HFFc6 (cell line): ENCODE results near the gene LRRIQ1. TPM values are rescaled to one million over a fixed set of nuclear protein-coding genes. Genes with fewer than 3 reads are reported as not detected.

Source experiments
- DNase-seq: peaks from one replicate; pipeline ENCODE4 v3.0.0-alpha.2; 2018
- H3K27ac Mint-ChIP-seq: 2 replicates; pipeline ENCODE4 v1.8.0; 2020; ENCODE audit warnings: mild to moderate bottlenecking, mixed read lengths
- H3K27me3 Mint-ChIP-seq: 2 replicates; pipeline ENCODE4 v1.8.0; 2021; ENCODE audit warnings: mild to moderate bottlenecking, moderate library complexity, mixed read lengths; ENCODE audit not compliant: insufficient read depth
- H3K36me3 Mint-ChIP-seq: 2 replicates; pipeline ENCODE4 v1.8.0; 2021; ENCODE audit warnings: low read depth, mixed read lengths
- H3K4me1 Mint-ChIP-seq: 2 replicates; pipeline ENCODE4 v1.8.0; 2020; ENCODE audit warnings: low read depth, mixed read lengths
- H3K4me3 Mint-ChIP-seq: 2 replicates; pipeline ENCODE4 v1.8.0; 2020; ENCODE audit warnings: mild to moderate bottlenecking, moderate library complexity, mixed read lengths
- H3K9me3 Mint-ChIP-seq: 2 replicates; pipeline ENCODE4 v1.8.0; 2020; ENCODE audit warnings: mild to moderate bottlenecking, mixed read lengths
- total RNA-seq, 6 experiments: library from RNA; stranded (reverse); fragmentation: NEBNext Ultra II Directional; extraction: Animal tissue kit (Norgen Biotek cat#: 25700); gene quantifications; 2 replicates in 1 of 6; 3 replicates in 5 of 6; pipeline ENCODE4 v1.2.3, GENCODE V29; 2021
- TF ChIP-seq, protein P1 (sequence below): fragments of 200-600 bp; sonication (generic); IDR thresholded peaks from 2 replicates; pipeline ENCODE4 v1.5.0; 2021; ENCODE audit warnings: antibody characterized with exemption, mild to moderate bottlenecking

The LRRIQ1 gene
- total RNA-seq, 6 experiments from 2014 or later = 0.21 to 0.57 TPM; not detected in 4

DNA sequence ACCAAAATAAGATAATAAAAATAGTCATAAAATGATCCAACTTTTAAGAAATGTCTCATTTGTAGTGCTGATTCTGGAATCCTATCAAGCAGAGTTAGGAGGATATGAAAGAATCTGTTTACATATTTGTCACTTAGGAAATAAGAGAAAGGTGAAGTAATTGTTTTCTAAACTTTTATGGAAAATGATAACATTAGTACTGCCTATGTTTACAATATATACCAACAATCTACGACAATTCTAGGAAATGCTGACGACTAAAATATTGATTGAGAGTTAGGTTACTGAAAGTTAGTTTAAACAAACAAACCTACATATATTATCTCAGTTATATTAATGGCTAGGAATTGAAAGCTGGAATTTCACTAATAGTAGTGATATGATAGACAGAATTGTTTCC lies 18.1 kb upstream of the LRRIQ1 start:
- no peak for DNase-seq
- Mint-ChIP-seq H3K36me3 (no peaks in the 10 kb centered on the region), H3K4me3 (no peak overlapping the region), H3K27me3 (no peaks in the 10 kb centered on the region), H3K27ac (no peak overlapping the region), H3K4me1 (peaks cover 11% of the 10 kb centered on the region), H3K9me3 (no peaks in the 10 kb centered on the region)
- TF ChIP-seq, protein P1, sequence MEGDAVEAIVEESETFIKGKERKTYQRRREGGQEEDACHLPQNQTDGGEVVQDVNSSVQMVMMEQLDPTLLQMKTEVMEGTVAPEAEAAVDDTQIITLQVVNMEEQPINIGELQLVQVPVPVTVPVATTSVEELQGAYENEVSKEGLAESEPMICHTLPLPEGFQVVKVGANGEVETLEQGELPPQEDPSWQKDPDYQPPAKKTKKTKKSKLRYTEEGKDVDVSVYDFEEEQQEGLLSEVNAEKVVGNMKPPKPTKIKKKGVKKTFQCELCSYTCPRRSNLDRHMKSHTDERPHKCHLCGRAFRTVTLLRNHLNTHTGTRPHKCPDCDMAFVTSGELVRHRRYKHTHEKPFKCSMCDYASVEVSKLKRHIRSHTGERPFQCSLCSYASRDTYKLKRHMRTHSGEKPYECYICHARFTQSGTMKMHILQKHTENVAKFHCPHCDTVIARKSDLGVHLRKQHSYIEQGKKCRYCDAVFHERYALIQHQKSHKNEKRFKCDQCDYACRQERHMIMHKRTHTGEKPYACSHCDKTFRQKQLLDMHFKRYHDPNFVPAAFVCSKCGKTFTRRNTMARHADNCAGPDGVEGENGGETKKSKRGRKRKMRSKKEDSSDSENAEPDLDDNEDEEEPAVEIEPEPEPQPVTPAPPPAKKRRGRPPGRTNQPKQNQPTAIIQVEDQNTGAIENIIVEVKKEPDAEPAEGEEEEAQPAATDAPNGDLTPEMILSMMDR = no peak

DNA sequence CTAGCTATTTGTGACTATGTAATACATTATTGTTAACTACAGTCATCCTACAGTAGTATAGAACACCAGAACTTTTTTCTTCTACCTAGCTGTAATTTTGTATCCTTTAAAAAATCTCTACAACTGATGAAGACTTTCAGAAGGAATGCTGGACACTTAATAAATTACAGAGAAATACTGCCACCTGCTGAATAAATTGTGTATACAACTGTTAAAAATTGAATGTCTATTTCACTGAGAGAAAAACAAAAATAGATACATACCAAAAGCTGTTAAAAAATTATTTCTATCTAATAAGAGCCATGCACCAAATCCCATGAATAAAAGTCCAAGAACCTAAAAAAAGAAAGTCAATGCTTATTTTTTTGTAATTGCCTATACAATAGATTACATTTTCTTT lies 6.7 kb upstream of the LRRIQ1 start:
- peak; percentile 13 for DNase-seq
- TF ChIP-seq, protein P1 = peak; percentile 84
- Mint-ChIP-seq H3K27me3 (no peaks in the 10 kb centered on the region; the same call in 1 of the 2 replicates), H3K27ac (no peak overlapping the region), H3K4me1 (no peaks in the 10 kb centered on the region), H3K36me3 (no peaks in the 10 kb centered on the region), H3K4me3 (no peak overlapping the region), H3K9me3 (no peaks in the 10 kb centered on the region)

DNA sequence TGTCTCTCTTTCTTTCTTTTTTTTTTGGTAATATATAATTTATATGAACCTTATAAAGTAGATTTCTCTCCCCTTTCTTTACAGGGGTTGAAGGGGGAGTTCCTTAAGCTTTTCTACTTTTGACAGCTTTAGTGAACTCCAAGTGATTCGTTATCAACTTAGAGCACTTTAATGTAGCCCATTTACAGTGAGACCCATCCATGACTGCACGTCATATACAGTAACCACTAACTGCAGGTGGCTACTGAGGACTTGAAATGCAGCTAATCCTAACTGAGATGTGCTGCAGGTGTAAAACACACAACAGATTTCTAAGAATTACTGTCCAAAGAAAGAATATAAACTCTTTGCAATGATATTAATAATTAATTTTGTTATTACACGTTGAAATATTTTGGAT lies 582 bp downstream of the LRRIQ1 start:
- Mint-ChIP-seq H3K27me3 (no peaks in the 10 kb centered on the region; the same call in 1 of the 2 replicates), H3K27ac (peak overlapping the region; percentile 82), H3K36me3 (no peaks in the 10 kb centered on the region), H3K4me3 (peak overlapping the region; percentile 92), H3K9me3 (no peaks in the 10 kb centered on the region), H3K4me1 (peaks cover 7% of the 10 kb centered on the region; the same call in 1 of the 2 replicates)
- TF ChIP-seq, protein P1 = no peak
- no peak for DNase-seq

DNA sequence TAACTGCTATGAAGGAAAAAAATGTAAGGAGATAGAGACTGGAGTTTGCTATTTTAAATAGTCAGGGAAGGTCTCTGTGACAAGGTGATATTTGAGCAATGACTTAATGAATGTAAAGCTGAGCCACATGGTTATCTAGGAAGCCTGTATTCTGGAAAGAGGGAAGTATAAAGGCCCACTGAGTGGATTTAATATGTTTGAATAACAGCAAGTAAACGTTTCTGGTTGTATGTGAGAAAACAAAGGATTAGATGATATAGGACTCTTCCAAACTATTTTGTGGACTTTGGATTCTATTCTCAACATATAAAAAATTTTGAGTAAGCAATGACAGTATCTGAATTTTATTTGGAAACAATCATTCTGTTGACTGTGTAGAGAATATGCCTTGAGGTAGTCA lies 5.2 kb downstream of the LRRIQ1 start:
- Mint-ChIP-seq H3K36me3 (no peaks in the 10 kb centered on the region), H3K27ac (no peak overlapping the region), H3K4me3 (no peak overlapping the region)

DNA sequence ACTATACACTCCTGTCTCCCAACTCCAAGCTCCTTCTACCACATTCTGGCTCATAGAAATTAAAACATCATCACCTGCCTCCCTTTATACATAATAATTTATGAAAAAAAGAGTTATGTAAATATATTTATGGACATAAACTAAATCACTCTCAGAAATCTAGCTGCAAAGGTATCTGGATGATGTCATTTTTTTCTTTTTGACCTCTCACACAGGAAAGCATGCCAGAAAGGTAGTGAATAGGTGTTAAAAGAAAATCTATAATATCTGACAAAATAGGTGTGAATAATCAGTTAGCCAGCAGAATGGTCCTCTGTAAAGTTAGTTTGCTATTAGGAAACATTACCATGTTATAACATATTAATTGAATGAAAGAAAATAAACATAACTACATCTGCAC lies 7.7 kb downstream of the LRRIQ1 start:
- Mint-ChIP-seq H3K27ac (no peak overlapping the region), H3K27me3 (no peaks in the 10 kb centered on the region)

More for the DNA sequence above, 5.2 kb downstream of the LRRIQ1 start:
- Mint-ChIP-seq H3K27me3 (no peaks in the 10 kb centered on the region), H3K9me3 (no peaks in the 10 kb centered on the region), H3K4me1 (no peaks in the 10 kb centered on the region)
- TF ChIP-seq, protein P1 = no peak
- DNase-seq = no peak

More for the DNA sequence above, 7.7 kb downstream of the LRRIQ1 start:
- H3K4me3 Mint-ChIP-seq = no peak overlapping the region
- DNase-seq = no peak
- H3K36me3 Mint-ChIP-seq = no peaks in the 10 kb centered on the region
- no peaks in the 10 kb centered on the region for H3K9me3 Mint-ChIP-seq
- TF ChIP-seq, protein P1 = no peak
- H3K4me1 Mint-ChIP-seq = no peaks in the 10 kb centered on the region
